ENCODE results near the gene ARL8A. TPM values are rescaled to one million over a fixed set of nuclear protein-coding genes. Genes with fewer than 3 reads are reported as not detected.

Gene ARL8A
- total RNA-seq, 2 experiments from 2014 or later: 25.8 to 33.7 TPM

DNA sequence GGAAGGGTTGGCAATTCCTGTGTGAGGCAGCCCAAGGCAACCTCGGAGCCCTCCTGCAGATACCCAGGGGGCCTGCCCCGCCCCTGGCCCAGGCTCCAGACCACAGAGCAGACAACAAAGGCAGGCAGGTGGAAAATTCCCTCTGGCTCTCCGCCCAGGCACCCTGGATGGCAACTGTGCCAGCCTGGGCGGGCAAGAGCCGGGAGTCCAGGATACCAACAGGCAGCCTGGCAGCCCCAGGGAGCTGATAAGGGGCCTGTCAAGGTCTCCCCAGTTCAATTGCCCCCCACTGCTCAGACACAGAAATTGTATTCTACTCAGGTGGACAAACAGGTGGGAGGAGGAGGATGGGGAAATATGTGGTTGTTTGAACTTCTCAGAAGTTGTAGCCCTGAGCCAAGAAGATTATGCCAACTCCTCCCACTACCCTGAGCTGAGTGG is 37.2 kb downstream of the ARL8A start:
- no peaks in the 10 kb centered on the region for H3K36me3 Mint-ChIP-seq (ENCODE audit: low read depth)
- ChIA-PET POLR2A (no interaction called here), CTCF (interaction anchor here (1.3 kb wide), 1 partner anchor 27 kb away, joined by 3 read pairs; no protein-coding TSS in a partner anchor)
- no peaks in the 10 kb centered on the region for H3K9me3 Mint-ChIP-seq
- no peak overlapping the region for H3K27ac Mint-ChIP-seq
- no peak for TF ChIP-seq CTCF (IDR thresholded peaks at IDR 0.05)
- H3K4me1 Mint-ChIP-seq (ENCODE audit: low read depth): no peaks in the 10 kb centered on the region
- no peak overlapping the region for H3K4me3 Mint-ChIP-seq
- intact Hi-C loops (cut with micrococcal nuclease): no loop called here
- DNase-seq (no peak), ATAC-seq (no peak)
- H3K27me3 Mint-ChIP-seq: no peaks in the 10 kb centered on the region

- Mint-ChIP-seq H3K9me3 (no peaks in the 10 kb centered on the region), H3K27me3 (no peaks in the 10 kb centered on the region), H3K4me3 (no peak overlapping the region), H3K4me1 (ENCODE audit: low read depth) (no peaks in the 10 kb centered on the region), H3K27ac (no peak overlapping the region), H3K36me3 (ENCODE audit: low read depth) (no peaks in the 10 kb centered on the region)
- POLR2A ChIA-PET: interaction anchor here (0.5 kb wide), 1 partner anchor 256 kb away, joined by 4 read pairs; no protein-coding TSS in a partner anchor
- no peak for DNase-seq
- no peak for ATAC-seq
- intact Hi-C loops (cut with micrococcal nuclease): no loop called here
- no peak for TF ChIP-seq CTCF (IDR thresholded peaks at IDR 0.05)
- CTCF ChIA-PET: interaction anchor here (0.9 to 1.3 kb wide), 4 partner anchors 13 to 107 kb away, joined by 3 to 5 read pairs (median 3); no protein-coding TSS in a partner anchor
These were observed 37.9 kb downstream of the ARL8A start for GRCh38 chr1:202106340-202107254.

DNA sequence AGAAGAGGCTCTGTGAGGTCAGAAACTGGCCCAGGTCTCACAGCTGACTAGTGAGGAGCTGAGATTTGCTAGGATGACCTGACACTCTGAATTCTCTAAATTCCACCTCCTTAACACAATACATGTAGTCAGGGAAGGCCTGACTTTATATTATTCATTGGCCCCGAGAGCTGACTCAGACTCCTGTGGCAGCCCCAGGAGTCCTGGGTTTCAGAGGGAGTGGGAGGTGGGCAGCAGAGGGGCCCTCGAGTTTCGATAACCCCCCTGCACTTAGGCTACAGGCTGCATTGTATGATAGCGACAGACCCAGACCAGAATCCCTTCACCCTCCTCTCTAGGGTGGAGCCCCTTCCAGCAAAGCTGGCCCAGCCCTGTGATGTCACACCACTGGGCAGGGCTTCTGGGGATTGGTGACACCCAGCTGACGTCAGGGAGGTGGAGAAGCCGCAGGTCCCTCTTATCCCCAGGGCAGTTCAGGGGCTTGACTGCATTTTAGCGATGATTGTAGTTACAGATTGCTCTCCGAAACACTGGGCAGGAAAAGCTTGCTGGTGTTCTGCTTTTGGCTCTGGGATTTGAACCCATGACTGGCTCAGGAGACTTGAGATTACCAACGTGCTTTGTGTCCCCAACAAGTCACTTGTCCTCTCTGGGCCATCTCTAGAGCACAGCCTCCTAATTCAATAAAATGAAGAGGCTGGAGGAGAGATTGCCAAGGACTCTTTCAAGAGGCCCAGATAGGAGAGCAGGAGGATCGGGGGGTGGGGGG is 38.8 kb downstream of the ARL8A start:
- H3K4me3 Mint-ChIP-seq: no peak overlapping the region
- DNase-seq (no peak), ATAC-seq (peak; percentile 45)
- no peaks in the 10 kb centered on the region for H3K27me3 Mint-ChIP-seq
- intact Hi-C loops (cut with micrococcal nuclease): no loop called here
- no peak overlapping the region for H3K27ac Mint-ChIP-seq
- H3K36me3 Mint-ChIP-seq (ENCODE audit: low read depth): no peaks in the 10 kb centered on the region
- TF ChIP-seq CTCF (IDR thresholded peaks at IDR 0.05): no peak
- ChIA-PET POLR2A (interaction anchor here (0.5 kb wide), 1 partner anchor 255 kb away, joined by 4 read pairs; no protein-coding TSS in a partner anchor), CTCF (interaction anchor here (0.9 to 1.3 kb wide), 3 partner anchors 14 to 106 kb away, joined by 3 to 5 read pairs (median 3); no protein-coding TSS in a partner anchor)
- no peaks in the 10 kb centered on the region for H3K4me1 Mint-ChIP-seq (ENCODE audit: low read depth)
- H3K9me3 Mint-ChIP-seq: no peaks in the 10 kb centered on the region

- H3K27ac Mint-ChIP-seq: no peak overlapping the region
- no peak overlapping the region for H3K4me3 Mint-ChIP-seq
- ATAC-seq: no peak
- H3K27me3 Mint-ChIP-seq: no peaks in the 10 kb centered on the region
- ChIA-PET POLR2A (no interaction called here), CTCF (no interaction called here)
- H3K9me3 Mint-ChIP-seq: no peaks in the 10 kb centered on the region
- no peak for TF ChIP-seq CTCF (IDR thresholded peaks at IDR 0.05)
- no peaks in the 10 kb centered on the region for H3K4me1 Mint-ChIP-seq (ENCODE audit: low read depth)
- no peaks in the 10 kb centered on the region for H3K36me3 Mint-ChIP-seq (ENCODE audit: low read depth)
- intact Hi-C loops (cut with micrococcal nuclease): no loop called here
- no peak for DNase-seq
These were observed 40.5 kb downstream of the ARL8A start for GRCh38 chr1:202104073-202104472.

Measured in activated CD8-positive, alpha-beta T cell treated with anti-CD3 and anti-CD28 coated beads for 36 hours (primary cell).